GM18499 (cell line): ENCODE measurements around the gene FOS.
"Not testable (repeated sequence)": the region's sequence is repeated elsewhere in the genome, so short reads cannot be mapped to it uniquely, and the experiment has no call there.

Source experiments
- ATAC-seq: cut with Tn5 transposase; IDR thresholded peaks from one replicate; pipeline ENCODE4 v1.9.1; 2021; ENCODE audit warnings: moderate number of reproducible peaks; ENCODE audit not compliant: insufficient read depth, unreplicated experiment

Gene FOS

DNA sequence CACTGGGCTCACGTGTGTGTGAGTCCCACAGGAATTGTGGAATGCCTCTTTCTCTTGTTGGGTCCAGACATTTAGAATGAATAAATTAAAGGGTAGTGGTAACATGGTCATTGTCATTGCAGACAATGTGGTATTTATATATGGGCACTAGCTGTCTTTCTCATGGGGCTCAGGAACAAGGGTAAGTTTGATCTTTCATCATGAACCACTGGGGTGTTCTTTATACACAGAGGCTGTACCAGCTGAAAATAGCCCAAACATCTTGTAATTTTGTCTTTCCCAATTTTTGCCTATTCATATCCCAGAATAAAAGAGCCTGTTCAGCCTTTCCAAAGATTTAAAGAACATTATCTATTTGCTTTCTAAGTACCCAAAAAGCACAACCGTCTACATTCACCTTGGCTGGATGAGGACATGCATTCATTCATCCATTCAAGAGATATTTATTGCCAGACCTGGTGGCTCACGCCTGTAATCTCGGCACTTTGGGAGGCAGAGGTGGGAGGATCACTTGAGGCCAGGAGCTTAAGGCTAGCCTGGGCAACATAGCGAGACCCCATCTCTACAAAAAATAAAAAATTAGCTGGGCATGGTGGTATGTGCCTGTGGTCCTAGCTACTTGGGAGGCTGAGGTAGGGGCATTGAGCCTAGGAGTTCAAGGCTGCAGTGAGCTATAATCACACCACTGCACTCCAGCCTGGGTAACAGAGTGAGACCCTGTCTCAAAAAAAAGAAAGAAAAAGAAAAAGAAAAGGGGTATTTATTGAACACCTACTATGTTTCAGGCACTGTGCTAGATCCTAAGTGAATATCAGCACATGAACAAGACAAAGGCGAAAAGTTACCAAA, 4.4 kb upstream of the FOS start:
- ATAC-seq: no peak

DNA sequence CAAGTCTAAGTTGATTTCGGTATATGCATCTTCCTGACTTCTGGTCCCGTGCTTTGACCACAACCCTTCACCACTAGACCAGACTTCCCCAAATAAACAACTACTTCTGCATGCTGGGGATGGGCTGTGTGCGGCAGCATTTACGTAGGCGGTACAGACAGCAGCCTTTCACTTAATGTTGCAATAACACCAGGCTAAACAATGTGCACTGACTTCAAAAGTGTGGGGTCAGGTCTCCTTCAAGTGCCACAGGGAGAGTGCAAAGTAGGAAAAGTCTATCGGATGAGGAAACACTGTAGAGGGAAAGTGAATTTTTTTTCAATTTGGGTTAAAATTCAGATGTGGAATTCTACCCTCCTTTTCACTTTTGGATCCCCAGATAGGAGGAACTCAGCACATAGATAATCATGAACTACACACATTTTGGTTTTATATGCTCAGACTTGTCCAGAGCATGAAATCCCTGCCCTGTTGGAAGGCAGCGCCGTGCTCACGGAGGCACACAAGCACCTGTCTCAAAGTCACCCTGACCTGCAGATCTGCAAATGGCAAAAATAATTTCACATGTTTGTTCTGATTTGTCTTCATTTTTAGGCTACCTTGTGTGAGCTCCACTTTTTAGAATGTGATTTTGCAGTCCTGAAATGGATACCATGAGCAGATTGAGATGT, 3.6 kb upstream of the FOS start:
- no peak for ATAC-seq

DNA sequence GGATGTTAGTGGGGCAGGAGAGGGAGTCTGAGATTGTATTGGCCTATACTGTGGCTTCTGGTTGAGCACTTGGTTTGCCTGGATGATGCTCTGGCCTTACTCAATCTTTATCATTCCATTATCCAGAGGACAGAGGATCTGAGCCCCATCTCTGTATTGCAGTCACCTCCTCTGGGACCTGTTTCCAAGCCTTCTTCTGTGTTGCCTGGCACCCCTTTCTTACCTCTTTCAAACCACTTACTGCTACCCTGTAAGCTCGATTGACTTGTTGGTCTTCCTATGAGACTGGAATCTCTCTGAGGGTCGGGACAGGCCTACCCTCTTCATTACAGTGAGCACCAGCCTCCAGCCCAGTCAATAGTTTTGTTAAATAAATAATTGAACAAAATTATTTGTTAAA, 3.0 kb upstream of the FOS start:
- ATAC-seq: no peak

DNA sequence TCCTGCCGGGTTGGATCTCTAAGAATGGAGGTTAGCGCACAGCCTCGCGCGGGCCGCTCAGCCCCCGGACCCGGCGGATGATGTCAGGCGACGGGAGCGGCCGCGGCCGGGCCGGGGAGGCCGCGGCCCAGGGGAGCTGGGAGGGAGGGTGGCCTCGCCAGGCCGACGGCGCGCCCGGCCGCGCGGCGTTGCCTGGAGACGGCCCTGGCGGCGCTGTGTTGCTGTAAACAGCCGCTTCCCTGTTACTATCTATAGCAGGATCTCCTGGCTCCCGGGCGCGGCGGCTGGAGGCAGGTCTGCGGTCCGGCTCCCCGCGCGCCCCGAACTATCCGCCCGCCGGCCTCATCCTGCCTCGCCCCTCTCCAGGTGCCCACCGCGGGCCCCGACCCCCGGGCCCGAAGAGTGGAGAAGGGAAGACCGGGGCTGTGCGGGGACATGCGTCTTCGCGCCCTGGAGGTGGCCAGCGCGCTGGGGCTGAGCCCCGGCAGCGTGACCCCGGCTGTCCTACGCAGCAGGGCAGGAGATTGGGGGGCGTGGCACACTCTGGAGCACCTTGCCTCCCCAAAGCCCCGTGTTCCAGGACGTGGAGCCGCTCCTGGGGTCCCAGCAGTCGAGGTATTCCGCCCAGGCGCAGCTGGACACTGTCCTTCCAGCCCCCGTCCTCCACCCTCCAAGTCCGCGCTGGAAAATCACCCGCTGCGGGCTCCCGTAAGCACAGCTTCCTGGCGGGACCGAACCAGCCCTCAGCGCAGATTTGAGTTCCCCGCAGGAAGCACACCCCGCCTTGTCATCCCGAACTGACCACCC, 1.4 kb upstream of the FOS start:
- no peak for ATAC-seq

DNA sequence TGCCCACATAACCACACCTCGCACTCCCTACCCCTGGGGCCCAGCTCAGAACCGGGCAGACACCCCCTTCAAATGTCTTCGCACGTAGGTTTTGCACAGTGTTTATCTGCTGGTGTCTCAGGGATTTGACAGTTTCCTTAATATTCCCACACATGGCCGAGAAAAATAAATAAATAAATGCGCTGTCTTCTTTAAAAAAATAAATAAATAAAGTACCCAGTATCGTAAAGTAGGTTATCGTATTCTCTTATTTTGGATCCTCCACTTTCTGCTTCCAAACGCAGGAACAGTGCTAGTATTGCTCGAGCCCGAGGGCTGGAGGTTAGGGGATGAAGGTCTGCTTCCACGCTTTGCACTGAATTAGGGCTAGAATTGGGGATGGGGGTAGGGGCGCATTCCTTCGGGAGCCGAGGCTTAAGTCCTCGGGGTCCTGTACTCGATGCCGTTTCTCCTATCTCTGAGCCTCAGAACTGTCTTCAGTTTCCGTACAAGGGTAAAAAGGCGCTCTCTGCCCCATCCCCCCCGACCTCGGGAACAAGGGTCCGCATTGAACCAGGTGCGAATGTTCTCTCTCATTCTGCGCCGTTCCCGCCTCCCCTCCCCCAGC, 710 bp upstream of the FOS start:
- no peak for ATAC-seq

DNA sequence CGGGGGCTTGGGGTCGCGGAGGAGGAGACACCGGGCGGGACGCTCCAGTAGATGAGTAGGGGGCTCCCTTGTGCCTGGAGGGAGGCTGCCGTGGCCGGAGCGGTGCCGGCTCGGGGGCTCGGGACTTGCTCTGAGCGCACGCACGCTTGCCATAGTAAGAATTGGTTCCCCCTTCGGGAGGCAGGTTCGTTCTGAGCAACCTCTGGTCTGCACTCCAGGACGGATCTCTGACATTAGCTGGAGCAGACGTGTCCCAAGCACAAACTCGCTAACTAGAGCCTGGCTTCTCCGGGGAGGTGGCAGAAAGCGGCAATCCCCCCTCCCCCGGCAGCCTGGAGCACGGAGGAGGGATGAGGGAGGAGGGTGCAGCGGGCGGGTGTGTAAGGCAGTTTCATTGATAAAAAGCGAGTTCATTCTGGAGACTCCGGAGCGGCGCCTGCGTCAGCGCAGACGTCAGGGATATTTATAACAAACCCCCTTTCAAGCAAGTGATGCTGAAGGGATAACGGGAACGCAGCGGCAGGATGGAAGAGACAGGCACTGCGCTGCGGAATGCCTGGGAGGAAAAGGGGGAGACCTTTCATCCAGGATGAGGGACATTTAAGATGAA, 630 bp downstream of the FOS start:
- no peak for ATAC-seq

DNA sequence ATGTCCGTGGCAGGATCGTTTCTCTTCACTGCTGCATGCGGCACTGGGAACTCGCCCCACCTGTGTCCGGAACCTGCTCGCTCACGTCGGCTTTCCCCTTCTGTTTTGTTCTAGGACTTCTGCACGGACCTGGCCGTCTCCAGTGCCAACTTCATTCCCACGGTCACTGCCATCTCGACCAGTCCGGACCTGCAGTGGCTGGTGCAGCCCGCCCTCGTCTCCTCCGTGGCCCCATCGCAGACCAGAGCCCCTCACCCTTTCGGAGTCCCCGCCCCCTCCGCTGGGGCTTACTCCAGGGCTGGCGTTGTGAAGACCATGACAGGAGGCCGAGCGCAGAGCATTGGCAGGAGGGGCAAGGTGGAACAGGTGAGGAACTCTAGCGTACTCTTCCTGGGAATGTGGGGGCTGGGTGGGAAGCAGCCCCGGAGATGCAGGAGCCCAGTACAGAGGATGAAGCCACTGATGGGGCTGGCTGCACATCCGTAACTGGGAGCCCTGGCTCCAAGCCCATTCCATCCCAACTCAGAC, 1.2 kb downstream of the FOS start:
- ATAC-seq: no peak

DNA sequence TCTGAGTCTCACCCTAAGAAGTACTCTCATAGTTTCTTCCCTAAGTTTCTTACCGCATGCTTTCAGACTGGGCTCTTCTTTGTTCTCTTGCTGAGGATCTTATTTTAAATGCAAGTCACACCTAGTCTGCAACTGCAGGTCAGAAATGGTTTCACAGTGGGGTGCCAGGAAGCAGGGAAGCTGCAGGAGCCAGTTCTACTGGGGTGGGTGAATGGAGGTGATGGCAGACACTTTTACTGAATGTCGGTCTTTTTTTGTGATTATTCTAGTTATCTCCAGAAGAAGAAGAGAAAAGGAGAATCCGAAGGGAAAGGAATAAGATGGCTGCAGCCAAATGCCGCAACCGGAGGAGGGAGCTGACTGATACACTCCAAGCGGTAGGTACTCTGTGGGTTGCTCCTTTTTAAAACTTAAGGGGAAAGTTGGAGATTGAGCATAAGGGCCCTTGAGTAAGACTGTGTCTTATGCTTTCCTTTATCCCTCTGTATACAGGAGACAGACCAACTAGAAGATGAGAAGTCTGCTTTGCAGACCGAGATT, 1.7 kb downstream of the FOS start:
- ATAC-seq: no peak

DNA sequence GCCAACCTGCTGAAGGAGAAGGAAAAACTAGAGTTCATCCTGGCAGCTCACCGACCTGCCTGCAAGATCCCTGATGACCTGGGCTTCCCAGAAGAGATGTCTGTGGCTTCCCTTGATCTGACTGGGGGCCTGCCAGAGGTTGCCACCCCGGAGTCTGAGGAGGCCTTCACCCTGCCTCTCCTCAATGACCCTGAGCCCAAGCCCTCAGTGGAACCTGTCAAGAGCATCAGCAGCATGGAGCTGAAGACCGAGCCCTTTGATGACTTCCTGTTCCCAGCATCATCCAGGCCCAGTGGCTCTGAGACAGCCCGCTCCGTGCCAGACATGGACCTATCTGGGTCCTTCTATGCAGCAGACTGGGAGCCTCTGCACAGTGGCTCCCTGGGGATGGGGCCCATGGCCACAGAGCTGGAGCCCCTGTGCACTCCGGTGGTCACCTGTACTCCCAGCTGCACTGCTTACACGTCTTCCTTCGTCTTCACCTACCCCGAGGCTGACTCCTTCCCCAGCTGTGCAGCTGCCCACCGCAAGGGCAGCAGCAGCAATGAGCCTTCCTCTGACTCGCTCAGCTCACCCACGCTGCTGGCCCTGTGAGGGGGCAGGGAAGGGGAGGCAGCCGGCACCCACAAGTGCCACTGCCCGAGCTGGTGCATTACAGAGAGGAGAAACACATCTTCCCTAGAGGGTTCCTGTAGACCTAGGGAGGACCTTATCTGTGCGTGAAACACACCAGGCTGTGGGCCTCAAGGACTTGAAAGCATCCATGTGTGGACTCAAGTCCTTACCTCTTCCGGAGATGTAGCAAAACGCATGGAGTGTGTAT, 2.4 kb downstream of the FOS start:
- no peak for ATAC-seq

DNA sequence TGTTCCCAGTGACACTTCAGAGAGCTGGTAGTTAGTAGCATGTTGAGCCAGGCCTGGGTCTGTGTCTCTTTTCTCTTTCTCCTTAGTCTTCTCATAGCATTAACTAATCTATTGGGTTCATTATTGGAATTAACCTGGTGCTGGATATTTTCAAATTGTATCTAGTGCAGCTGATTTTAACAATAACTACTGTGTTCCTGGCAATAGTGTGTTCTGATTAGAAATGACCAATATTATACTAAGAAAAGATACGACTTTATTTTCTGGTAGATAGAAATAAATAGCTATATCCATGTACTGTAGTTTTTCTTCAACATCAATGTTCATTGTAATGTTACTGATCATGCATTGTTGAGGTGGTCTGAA, 3.0 kb downstream of the FOS start:
- no peak for ATAC-seq

DNA sequence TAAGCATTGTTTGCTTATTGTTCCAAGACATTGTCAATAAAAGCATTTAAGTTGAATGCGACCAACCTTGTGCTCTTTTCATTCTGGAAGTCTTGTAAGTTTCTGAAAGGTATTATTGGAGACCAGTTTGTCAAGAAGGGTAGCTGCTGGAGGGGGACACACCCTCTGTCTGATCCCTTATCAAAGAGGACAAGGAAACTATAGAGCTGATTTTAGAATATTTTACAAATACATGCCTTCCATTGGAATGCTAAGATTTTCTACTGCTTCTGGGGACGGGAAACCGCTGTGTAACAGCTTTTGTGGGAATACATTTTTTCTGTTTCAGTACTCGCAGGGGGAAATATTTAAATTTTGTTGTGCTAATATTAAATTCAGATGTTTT, 3.5 kb downstream of the FOS start:
- ATAC-seq: no peak

DNA sequence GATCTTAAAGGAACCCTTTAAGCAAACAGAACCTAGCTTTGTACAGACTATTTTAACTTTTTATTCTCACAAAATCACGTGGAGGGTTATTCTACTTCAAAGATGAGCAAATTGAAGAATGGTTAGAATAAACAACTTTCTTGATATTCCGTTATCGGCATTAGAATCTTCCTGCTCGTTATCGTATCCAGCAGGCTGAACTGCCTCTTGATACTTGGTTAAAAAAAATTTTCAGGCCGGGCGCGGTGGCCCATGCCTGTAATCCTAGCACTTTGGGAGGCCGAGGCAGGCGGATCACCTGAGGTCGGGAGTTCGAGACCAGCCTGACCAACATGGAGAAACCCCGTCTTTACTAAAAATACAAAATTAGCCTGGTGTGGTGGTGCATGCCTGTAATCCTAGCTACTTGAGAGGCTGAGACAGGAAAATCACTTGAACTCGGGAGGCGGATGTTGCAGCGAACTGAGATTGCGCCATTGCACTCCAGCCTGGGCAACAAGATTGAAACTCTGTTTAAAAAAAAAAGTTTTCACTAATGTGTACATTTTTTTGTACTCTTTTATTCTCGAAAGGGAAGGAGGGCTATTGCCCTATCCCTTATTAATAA, 4.0 kb downstream of the FOS start:
- not testable (repeated sequence) for ATAC-seq

DNA sequence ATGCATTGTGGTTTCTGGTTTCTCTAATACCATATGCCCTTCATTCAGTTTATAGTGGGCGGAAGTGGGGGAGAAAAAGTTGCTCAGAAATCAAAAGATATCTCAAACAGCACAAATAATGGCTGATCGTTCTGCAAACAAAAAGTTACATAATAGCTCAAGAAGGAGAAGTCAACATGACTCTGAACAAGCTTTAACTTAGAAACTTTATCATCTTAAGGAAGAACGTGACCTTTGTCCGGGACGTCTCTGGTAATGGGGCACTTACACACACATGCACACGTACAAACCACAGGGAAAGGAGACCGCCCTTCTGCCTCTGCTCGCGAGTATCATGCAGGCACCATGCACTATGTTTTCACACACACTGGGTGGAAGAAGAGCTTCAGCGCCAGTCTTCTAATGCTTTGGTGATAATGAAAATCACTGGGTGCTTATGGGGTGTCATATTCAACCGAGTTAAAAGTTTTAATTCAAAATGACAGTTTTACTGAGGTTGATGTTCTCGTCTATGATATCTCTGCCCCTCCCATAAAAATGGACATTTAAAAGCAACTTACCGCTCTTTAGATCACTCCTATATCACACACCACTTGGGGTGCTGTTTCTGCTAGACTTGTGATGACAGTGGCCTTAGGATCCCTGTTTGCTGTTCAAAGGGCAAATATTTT, 4.7 kb downstream of the FOS start:
- ATAC-seq: no peak

DNA sequence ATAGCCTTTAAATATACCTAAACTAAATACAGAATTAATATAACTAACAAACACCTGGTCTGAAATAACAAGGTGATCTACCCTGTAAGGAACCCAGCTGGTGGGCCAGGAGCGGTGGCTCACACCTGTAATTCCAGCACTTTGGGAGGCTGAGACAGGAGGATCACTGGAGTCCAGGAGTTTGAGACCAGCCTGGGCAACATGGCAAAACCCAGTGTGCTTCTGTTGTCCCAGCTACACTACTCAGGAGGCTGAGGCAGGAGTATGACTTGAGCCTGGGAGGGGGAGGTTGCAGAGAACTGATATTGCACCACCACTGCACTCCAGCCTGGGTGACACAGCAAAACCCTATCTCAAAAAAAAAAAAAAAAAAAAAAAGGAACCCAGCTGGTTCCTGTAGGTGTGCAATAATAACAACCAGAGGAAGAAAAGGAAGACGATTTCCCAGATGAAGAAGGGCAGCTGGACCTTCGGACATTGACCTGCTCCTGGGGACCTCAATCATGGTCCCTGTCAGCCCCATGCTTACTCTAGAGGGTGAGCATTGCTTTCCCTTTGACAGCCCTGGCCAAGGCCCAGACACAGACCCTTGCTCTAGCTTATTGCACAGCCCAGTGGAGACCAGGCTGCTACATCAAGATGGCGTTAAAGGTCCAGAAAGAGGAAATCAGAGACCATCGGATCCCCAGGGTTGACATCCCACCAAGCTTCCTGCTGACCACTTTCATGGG, 5.4 kb downstream of the FOS start:
- no peak for ATAC-seq

DNA sequence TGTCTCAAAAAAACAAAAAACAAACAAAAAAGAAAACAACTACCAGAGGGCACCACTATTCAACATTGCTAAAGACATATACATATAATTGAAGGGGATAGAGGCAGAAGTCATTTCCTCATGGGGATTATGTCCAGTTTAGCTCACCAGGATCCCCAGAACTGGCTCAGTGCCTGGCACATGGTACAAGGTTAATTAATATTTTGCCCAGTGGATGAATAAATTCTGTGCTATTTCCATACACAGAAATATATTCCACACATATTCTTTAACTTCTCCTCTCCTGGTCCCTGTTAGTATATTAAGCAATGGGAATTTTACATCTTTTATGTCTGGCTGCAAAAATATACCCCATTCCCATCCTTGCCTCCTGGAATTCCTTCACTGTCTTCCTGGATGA, 6.7 kb downstream of the FOS start:
- ATAC-seq: no peak

DNA sequence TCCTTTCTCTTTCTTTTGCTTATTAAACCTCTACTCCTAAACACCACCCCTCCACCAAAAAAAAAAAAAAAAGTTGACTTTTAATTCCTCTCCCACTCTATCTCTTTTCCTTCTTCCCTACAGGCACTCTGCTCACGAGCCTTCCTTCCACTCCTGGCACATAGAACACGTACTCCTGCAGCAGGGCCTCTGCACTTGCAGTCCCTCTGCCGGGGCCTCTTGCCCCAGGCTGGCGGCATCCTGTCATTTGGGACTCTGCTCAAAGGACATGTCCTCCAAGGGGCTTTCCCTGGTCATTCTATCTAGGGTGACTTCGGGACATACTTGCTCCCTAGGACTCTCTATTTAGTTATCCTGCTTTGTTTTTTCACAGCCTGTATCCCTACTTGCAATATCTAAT, 7.7 kb downstream of the FOS start:
- no peak for ATAC-seq

DNA sequence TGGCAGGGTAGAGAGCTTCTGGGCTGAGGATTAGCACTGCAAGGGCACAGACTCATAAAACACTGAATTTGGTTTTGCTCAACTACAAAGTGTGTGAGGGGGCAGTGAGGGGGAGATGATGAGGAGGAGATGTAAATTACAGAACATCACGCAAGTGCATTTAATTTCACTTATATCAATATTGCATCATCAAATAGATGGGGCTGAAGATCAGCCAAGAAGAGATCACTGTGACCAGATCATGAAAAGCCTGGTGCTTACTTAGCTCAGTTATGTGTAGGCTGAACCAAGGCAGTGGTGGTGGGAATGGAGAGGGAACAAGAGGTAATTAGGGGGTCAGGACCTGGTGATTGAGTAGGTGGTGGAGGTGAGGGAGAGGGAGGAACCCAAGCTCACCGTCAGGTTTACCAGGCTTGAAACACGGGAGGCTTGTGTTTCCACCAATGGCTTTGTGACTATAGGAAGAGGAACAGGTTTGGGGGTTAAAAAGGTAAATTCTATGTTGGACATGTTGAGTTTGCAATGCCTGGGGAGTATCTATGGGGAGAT, 11.3 kb downstream of the FOS start:
- ATAC-seq: no peak
